Endodermal cell (in vitro differentiated cells): ENCODE measurements around the gene MXD4. TPM values are rescaled to one million over a fixed set of nuclear protein-coding genes. Genes with fewer than 3 reads are reported as not detected.

Experiments
- DNase-seq: peaks from one replicate; pipeline ENCODE4 v3.0.0-alpha.2; 2017
- H3K27ac ChIP-seq: 2 replicates; pipeline ENCODE4 v1.5.1; 2013; ENCODE audit warnings: mild to moderate bottlenecking, low read depth, low read length, moderate library complexity
- H3K27me3 ChIP-seq: 2 replicates; pipeline ENCODE4 v1.6.1; 2013; ENCODE audit warnings: mild to moderate bottlenecking, low read length, moderate library complexity; ENCODE audit not compliant: insufficient read depth, control insufficient read depth, poor library complexity, severe bottlenecking
- H3K36me3 ChIP-seq: 2 replicates; pipeline ENCODE4 v1.7.0; 2013; ENCODE audit warnings: mild to moderate bottlenecking, low read length, moderate library complexity; ENCODE audit not compliant: control insufficient read depth, insufficient read depth
- H3K4me1 ChIP-seq: one replicate; pipeline ENCODE4 v1.7.0; 2013; ENCODE audit warnings: low read length; ENCODE audit not compliant: control insufficient read depth, insufficient read depth
- H3K4me3 ChIP-seq: 2 replicates; pipeline ENCODE4 v1.5.1; 2013; ENCODE audit warnings: mild to moderate bottlenecking, low read length, moderate library complexity
- H3K9ac ChIP-seq: 2 replicates; pipeline ENCODE4 v1.6.1; 2013; ENCODE audit warnings: mild to moderate bottlenecking, low read length, moderate library complexity; ENCODE audit not compliant: poor library complexity, severe bottlenecking; ENCODE audit errors: extremely low read depth
- H3K9me3 ChIP-seq: 2 replicates; pipeline ENCODE4 v1.6.1; 2013; ENCODE audit warnings: mild to moderate bottlenecking, low read length, moderate library complexity; ENCODE audit not compliant: control insufficient read depth
- H3K27ac Mint-ChIP-seq: 2 replicates; pipeline ENCODE4 v1.8.0; 2020; ENCODE audit warnings: mixed read lengths
- H3K27me3 Mint-ChIP-seq: 2 replicates; pipeline ENCODE4 v1.8.0; 2021; ENCODE audit warnings: mild to moderate bottlenecking, mixed read lengths; ENCODE audit not compliant: insufficient read depth
- H3K36me3 Mint-ChIP-seq: 2 replicates; pipeline ENCODE4 v1.8.0; 2020; ENCODE audit warnings: low read depth, mixed read lengths
- H3K4me1 Mint-ChIP-seq: 2 replicates; pipeline ENCODE4 v1.8.0; 2020; ENCODE audit warnings: mixed read lengths
- H3K4me3 Mint-ChIP-seq: 2 replicates; pipeline ENCODE4 v1.8.0; 2020; ENCODE audit warnings: mild to moderate bottlenecking, moderate library complexity, mixed read lengths
- H3K9me3 Mint-ChIP-seq: 2 replicates; pipeline ENCODE4 v1.8.0; 2020; ENCODE audit warnings: mild to moderate bottlenecking, mixed read lengths
- CTCF ChIP-seq: fragments of 200-600 bp; sonication (generic); conservative IDR thresholded peaks from 2 replicates; pipeline ENCODE4 v1.5.0; 2021; ENCODE audit warnings: antibody characterized with exemption, mild to moderate bottlenecking
- whole genome bisulfite sequencing, 2 experiments: methylation state at CpG; one replicate each; pipeline versions ENCODE4 v1.1.5 to v1.1.7; 2013; ENCODE audit warnings: missing lambda C conversion rate in 2 of 2, mixed read lengths in 1 of 2; ENCODE audit not compliant: insufficient coverage in 1 of 2, insufficient read length in 1 of 2; 5-methylcytosine and 5-hydroxymethylcytosine counted together
- total RNA-seq, 2 donors: library from RNA; stranded (reverse); fragmentation: NEBNext Ultra II Directional in 1 of 2; extraction: Animal tissue kit (Norgen Biotek cat#: 25700) in 1 of 2; gene quantifications; 2 replicates in 1 of 2; 3 replicates in 1 of 2; pipeline ENCODE4 v1.2.1, GENCODE V29; 2021

MXD4 gene
- total RNA-seq, 2 donors from 2014 or later = 46.0 to 78.8 TPM

- no peaks in the 10 kb centered on the region for H3K4me1 ChIP-seq
- H3K27me3 ChIP-seq = no peaks in the 10 kb centered on the region
- H3K36me3 ChIP-seq = peaks cover 16% of the 10 kb centered on the region
- Mint-ChIP-seq H3K36me3 (peaks cover 13% of the 10 kb centered on the region), H3K27ac (no peak overlapping the region), H3K4me1 (peaks cover 7% of the 10 kb centered on the region), H3K27me3 (no peaks in the 10 kb centered on the region), H3K4me3 (no peak overlapping the region), H3K9me3 (peaks cover 19% of the 10 kb centered on the region)
- H3K27ac ChIP-seq = no peak overlapping the region
- WGBS, 2 experiments = 91 to 97% methylated on average over 13 to 21 of the region's 21 CpGs
- H3K9me3 ChIP-seq = peaks cover 18% of the 10 kb centered on the region
- no peak overlapping the region for H3K4me3 ChIP-seq
- H3K9ac ChIP-seq = no peak overlapping the region
- TF ChIP-seq CTCF = no peak
- no peak for DNase-seq
These were observed 13.7 kb downstream of the MXD4 start for GRCh38 chr4:2248044-2248780.

GRCh38 chr4:2247128-2248043, 14.5 kb downstream of the MXD4 start:
- peak; percentile 41 for DNase-seq
- no peaks in the 10 kb centered on the region for H3K27me3 Mint-ChIP-seq
- 94 to 99% methylated on average over 18 to 42 of the region's 42 CpGs for WGBS, 2 experiments

More at GRCh38 chr4:2247128-2248043, 14.5 kb downstream of the MXD4 start:
- H3K9me3 Mint-ChIP-seq = peaks cover 19% of the 10 kb centered on the region
- no peak overlapping the region for H3K4me3 Mint-ChIP-seq
- no peak for TF ChIP-seq CTCF
- H3K4me1 ChIP-seq = no peaks in the 10 kb centered on the region
- H3K27ac Mint-ChIP-seq = no peak overlapping the region
- no peak overlapping the region for H3K27ac ChIP-seq
- peaks cover 18% of the 10 kb centered on the region for H3K9me3 ChIP-seq
- H3K36me3 Mint-ChIP-seq = peaks cover 9% of the 10 kb centered on the region
- no peaks in the 10 kb centered on the region for H3K27me3 ChIP-seq
- H3K4me3 ChIP-seq = no peak overlapping the region
- no peak overlapping the region for H3K9ac ChIP-seq
- peaks cover 11% of the 10 kb centered on the region for H3K36me3 ChIP-seq
- H3K4me1 Mint-ChIP-seq = peaks cover 7% of the 10 kb centered on the region
